Progenitor cell of endocrine pancreas (in vitro differentiated cells): Measurements from ENCODE around the gene MAN1A1. TPM values are rescaled to one million over a fixed set of nuclear protein-coding genes. Genes with fewer than 3 reads are reported as not detected.

Source experiments
- DNase-seq: peaks from one replicate; pipeline ENCODE4 v3.0.0; 2021; ENCODE audit warnings: low spot score; ENCODE audit not compliant: unreplicated experiment
- H3K27ac Mint-ChIP-seq: 2 replicates; pipeline ENCODE4 v1.8.0; 2021; ENCODE audit warnings: mild to moderate bottlenecking, moderate library complexity, mixed read lengths
- H3K27me3 Mint-ChIP-seq: 2 replicates; pipeline ENCODE4 v1.8.0; 2021; ENCODE audit warnings: mixed read lengths
- H3K36me3 Mint-ChIP-seq: 2 replicates; pipeline ENCODE4 v1.8.0; 2022; ENCODE audit warnings: mixed read lengths; ENCODE audit not compliant: insufficient read depth
- H3K4me1 Mint-ChIP-seq: 2 replicates; pipeline ENCODE4 v1.8.0; 2021; ENCODE audit warnings: low read depth, mixed read lengths
- H3K4me3 Mint-ChIP-seq: 2 replicates; pipeline ENCODE4 v1.8.0; 2021; ENCODE audit warnings: low read depth, mild to moderate bottlenecking, moderate library complexity, mixed read lengths
- H3K9me3 Mint-ChIP-seq: 2 replicates; pipeline ENCODE4 v1.8.0; 2021; ENCODE audit warnings: low read depth, mixed read lengths
- total RNA-seq: library from RNA; stranded (reverse); gene quantifications from 2 replicates; pipeline ENCODE4 v1.2.1, GENCODE V29; 2021
- TF ChIP-seq, protein P1 (sequence below): fragments of 200-600 bp; sonication (generic); IDR thresholded peaks from one replicate; pipeline ENCODE4 v1.5.0; 2021; ENCODE audit warnings: antibody characterized with exemption, mild to moderate bottlenecking; ENCODE audit not compliant: unreplicated experiment

The MAN1A1 gene
- total RNA-seq, 1 donor from 2014 or later, result 27.6 TPM

GRCh38 chr6:119237177-119237715 lies 112.3 kb downstream of the MAN1A1 start:
- peaks cover 13% of the 10 kb centered on the region for H3K36me3 Mint-ChIP-seq
- peaks cover 7% of the 10 kb centered on the region for H3K4me1 Mint-ChIP-seq
- no peaks in the 10 kb centered on the region for H3K27me3 Mint-ChIP-seq
- DNase-seq, result no peak
- no peak overlapping the region for H3K27ac Mint-ChIP-seq
- TF ChIP-seq, protein P1, sequence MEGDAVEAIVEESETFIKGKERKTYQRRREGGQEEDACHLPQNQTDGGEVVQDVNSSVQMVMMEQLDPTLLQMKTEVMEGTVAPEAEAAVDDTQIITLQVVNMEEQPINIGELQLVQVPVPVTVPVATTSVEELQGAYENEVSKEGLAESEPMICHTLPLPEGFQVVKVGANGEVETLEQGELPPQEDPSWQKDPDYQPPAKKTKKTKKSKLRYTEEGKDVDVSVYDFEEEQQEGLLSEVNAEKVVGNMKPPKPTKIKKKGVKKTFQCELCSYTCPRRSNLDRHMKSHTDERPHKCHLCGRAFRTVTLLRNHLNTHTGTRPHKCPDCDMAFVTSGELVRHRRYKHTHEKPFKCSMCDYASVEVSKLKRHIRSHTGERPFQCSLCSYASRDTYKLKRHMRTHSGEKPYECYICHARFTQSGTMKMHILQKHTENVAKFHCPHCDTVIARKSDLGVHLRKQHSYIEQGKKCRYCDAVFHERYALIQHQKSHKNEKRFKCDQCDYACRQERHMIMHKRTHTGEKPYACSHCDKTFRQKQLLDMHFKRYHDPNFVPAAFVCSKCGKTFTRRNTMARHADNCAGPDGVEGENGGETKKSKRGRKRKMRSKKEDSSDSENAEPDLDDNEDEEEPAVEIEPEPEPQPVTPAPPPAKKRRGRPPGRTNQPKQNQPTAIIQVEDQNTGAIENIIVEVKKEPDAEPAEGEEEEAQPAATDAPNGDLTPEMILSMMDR, result no peak
- peaks cover 3% of the 10 kb centered on the region for H3K9me3 Mint-ChIP-seq
- no peak overlapping the region for H3K4me3 Mint-ChIP-seq

DNA sequence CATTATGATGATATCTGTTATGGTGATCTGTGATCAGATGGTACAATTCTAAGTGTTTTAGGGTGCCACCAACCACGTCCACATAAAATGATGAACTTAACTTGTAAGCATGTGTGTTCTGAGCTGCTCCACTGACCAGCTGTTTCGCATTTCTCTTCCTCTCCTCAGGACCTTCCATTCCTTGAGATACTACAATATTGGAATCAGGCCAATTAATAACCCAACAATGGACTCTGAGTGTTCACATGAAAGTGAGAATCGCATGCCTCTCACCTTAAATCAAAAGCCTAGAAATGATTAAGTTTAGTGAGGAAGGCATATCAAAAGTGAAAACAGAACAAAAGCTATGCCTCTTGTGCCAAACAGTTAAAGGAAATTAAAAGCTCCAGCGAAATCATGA lies 114.6 kb downstream of the MAN1A1 start:
- H3K4me1 Mint-ChIP-seq, result peaks cover 3% of the 10 kb centered on the region
- TF ChIP-seq, protein P1, result no peak
- H3K9me3 Mint-ChIP-seq, result peaks cover 3% of the 10 kb centered on the region
- no peak overlapping the region for H3K4me3 Mint-ChIP-seq
- H3K27me3 Mint-ChIP-seq, result no peaks in the 10 kb centered on the region
- H3K36me3 Mint-ChIP-seq, result peaks cover 14% of the 10 kb centered on the region
- DNase-seq, result no peak
- no peak overlapping the region for H3K27ac Mint-ChIP-seq

- TF ChIP-seq, protein P1, result no peak
- peaks cover 14% of the 10 kb centered on the region for H3K36me3 Mint-ChIP-seq
- no peak overlapping the region for H3K4me3 Mint-ChIP-seq
- H3K27me3 Mint-ChIP-seq, result no peaks in the 10 kb centered on the region
- DNase-seq, result no peak
- H3K4me1 Mint-ChIP-seq, result peaks cover 3% of the 10 kb centered on the region
- H3K9me3 Mint-ChIP-seq, result peaks cover 3% of the 10 kb centered on the region
- no peak overlapping the region for H3K27ac Mint-ChIP-seq
Measured at GRCh38 chr6:119234457-119234856, 115.1 kb downstream of the MAN1A1 start.

GRCh38 chr6:119233312-119233984 lies 116.1 kb downstream of the MAN1A1 start:
- Mint-ChIP-seq H3K27me3 (no peaks in the 10 kb centered on the region), H3K4me1 (peaks cover 3% of the 10 kb centered on the region)
- no peak for DNase-seq

DNA sequence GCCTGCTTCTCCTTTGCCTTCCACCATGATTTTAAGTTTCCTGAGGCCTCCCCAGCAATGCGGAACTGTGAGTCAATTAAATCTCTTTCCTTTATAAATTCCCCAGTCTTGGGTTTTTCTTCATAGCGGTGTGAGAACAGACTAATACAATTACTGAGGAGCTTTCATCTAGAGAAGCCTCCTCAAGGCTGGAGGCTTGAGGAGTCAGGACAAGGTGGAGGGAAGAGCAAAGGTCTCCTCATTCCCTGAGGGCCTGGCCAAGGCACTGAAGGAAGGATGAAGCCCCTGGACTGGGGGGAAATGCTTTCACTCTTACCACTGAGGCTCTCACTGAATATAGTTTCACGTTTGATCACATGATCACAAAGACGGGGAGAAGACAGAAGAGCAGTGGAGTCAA lies 118.2 kb downstream of the MAN1A1 start:
- H3K27me3 Mint-ChIP-seq, result no peaks in the 10 kb centered on the region
- no peak overlapping the region for H3K4me3 Mint-ChIP-seq
- H3K4me1 Mint-ChIP-seq, result peaks cover 3% of the 10 kb centered on the region
- no peaks in the 10 kb centered on the region for H3K9me3 Mint-ChIP-seq
- H3K27ac Mint-ChIP-seq, result no peak overlapping the region
- no peak for DNase-seq
- peaks cover 7% of the 10 kb centered on the region for H3K36me3 Mint-ChIP-seq
- TF ChIP-seq, protein P1, result no peak

More at GRCh38 chr6:119233312-119233984, 116.1 kb downstream of the MAN1A1 start:
- H3K27ac Mint-ChIP-seq, result no peak overlapping the region
- no peak overlapping the region for H3K4me3 Mint-ChIP-seq
- H3K9me3 Mint-ChIP-seq, result peaks cover 3% of the 10 kb centered on the region
- H3K36me3 Mint-ChIP-seq, result peaks cover 14% of the 10 kb centered on the region
- TF ChIP-seq, protein P1, result no peak
